HG02973 (cell line): Measurements from ENCODE around the gene DIP2A.

Source experiments
- ATAC-seq: cut with Tn5 transposase; IDR thresholded peaks from one replicate; pipeline ENCODE4 v1.9.1; 2021; ENCODE audit warnings: moderate library complexity; ENCODE audit not compliant: unreplicated experiment

DIP2A gene

DNA sequence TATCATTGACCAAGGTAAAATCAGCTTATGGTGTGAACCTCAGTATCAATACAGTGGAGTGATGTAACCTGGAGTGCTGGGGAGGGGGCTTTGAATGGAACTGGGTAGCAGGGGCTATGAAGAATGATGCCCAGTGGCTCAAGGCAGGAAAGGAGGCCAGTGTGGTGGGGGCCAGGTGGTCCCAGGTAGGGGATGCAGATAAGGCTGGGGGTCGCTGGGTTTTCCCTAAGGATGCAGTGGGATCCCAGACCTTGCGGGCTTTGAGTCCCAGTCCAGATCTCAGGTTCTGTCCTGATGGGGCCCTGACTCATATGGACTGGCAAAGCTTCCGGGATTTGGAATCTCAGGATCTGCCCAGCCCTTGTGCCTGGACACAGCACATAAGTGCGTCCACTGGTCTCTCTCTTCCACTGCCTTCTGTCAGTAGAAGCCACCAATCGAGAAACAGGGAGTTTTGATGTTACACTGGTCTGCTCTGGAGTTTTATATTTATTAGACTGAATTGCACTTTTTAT is 94.2 kb downstream of the DIP2A start:
- ATAC-seq, result no peak

DNA sequence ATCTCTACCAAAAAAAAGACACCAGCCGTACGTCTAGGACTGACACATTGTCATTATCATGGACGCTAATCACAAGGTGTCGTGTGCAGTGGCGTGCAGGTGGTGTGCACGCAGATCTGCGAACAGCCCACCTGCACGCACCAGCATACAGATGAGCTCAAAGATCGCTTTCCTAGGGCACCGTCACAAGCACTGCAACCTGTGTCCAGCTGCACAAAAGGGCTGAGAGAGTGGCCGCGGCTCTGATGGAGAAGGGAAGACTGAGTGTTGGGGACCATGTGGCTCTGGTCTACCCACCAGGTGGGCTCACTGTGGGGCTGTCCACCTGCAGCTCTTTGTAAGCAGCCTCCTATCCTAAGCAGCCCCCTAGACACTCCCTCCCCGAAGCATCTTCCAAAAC is 95.3 kb downstream of the DIP2A start:
- ATAC-seq, result no peak

DNA sequence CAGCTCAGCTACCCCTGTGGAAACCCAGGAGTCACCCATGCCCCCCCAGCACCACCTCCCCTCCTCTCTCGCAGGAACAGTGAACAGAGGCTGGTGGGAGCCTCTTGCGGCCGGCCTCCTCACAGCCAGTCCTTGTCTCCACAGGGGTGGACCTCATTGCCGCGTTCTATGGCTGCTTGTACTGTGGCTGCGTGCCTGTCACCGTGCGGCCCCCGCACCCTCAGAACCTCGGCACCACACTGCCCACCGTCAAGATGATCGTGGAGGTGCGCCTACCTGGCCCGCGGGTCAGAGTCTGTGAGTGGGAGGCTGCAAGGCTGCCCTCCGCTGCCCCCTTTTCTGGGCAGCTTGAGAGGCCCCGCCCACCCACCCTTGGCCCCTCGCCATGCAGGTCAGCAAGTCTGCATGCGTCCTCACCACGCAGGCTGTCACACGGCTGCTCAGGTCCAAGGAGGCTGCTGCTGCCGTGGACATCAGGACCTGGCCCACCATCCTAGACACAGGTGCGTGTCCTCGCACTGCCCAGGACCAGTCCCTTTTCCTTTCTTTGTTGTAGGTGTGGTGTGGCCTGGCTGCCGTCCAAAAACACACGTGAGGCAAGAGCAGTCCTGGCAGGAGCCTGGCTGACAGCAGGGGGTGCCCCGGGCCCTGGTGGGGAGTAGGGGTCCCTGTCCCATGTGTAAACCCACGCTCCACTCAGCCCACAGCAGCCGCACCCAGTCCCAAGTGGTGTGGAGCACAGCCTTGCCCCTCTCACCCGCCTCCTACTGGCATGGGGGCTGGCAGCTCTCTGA is 95.9 kb downstream of the DIP2A start:
- no peak for ATAC-seq

DNA sequence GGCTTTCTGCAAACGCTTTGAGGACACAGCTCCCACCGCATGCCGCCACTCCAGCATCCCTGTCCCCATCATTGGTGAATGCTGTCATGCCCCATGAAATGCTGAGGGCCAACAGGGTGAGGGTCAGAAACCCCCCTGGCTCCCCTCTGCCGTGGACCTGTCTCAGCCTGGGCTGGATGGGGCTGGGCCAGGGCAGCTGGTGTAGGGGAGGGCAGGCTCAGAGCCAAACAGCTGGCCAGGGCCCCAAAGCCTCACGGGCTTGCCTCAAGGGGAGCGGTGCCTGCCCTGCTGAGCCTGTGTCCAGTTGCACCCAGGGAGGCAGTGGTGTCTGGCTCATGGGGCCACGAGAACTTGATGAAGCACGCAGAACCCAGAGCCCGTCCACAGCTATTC is 96.5 kb downstream of the DIP2A start:
- ATAC-seq, result no peak

DNA sequence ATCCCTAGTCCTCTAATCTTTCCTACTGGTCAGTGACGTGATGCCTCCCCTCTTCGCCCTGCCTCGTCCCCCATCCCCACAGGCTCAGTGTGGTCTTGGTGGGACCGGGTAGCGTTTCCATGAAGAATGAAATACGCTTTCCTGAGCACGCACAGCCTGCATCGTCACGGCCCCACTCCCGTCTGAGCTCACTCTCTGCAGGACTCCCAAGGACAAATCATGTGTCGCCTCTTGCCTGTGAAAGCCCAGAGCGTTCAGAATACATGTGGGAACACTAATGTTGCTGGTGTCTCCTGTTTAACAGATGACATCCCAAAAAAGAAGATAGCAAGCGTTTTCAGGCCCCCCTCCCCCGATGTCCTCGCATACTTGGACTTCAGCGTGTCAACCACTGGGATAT is 97.0 kb downstream of the DIP2A start:
- ATAC-seq, result no peak

DNA sequence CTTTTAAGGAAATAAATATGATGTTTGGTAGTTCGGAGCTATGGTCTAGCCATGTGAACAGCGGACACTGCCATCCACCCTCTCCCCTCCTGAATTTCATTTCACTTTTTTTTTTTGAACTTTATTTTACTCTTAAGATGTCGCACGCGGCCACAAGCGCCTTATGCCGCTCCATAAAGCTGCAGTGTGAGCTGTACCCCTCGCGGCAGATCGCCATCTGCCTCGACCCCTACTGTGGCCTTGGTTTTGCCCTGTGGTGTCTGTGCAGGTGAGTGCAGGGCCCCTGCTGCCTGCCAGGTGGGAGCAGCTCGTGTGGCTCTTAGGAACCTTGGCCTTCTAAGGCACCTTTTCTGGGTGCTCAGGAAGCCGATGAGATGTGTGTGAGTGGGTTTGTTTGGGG is 98.1 kb downstream of the DIP2A start:
- ATAC-seq, result no peak

DNA sequence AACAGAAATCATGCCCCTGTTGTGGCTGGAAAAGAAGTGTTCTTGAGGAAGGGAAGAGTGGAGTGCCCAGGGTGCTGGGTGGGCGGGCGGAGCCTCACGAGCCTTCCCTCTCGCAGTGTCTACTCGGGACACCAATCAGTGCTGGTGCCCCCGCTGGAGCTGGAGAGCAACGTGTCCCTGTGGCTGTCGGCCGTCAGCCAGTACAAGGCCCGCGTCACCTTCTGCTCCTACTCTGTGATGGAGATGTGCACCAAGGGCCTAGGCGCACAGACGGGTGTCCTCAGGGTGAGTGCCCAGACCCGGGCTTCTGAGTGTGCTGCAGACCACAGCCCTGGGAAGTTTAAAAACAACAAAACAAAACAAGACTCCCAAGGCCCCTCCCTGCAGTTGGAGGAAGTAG is 98.8 kb downstream of the DIP2A start:
- ATAC-seq, result no peak

DNA sequence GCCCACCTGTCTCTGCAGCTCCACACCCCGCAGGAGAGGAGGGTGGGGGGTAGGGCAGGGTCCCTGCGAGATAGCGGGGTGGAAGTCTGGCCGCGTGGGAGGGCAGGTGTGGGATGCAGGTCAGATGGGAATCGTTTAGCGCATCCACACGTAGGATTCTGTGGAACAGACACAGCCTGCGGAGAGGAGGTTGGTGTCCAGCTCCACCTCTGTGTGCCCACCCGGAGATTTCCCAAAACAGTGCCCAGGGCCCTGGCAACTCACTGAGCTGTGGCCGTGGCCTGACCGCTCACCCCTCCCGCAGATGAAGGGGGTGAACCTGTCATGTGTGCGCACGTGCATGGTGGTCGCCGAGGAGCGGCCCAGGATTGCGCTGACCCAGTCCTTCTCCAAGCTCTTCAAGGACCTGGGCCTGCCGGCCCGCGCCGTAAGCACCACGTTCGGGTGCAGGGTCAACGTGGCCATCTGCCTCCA is 99.3 kb downstream of the DIP2A start:
- ATAC-seq, result no peak

DNA sequence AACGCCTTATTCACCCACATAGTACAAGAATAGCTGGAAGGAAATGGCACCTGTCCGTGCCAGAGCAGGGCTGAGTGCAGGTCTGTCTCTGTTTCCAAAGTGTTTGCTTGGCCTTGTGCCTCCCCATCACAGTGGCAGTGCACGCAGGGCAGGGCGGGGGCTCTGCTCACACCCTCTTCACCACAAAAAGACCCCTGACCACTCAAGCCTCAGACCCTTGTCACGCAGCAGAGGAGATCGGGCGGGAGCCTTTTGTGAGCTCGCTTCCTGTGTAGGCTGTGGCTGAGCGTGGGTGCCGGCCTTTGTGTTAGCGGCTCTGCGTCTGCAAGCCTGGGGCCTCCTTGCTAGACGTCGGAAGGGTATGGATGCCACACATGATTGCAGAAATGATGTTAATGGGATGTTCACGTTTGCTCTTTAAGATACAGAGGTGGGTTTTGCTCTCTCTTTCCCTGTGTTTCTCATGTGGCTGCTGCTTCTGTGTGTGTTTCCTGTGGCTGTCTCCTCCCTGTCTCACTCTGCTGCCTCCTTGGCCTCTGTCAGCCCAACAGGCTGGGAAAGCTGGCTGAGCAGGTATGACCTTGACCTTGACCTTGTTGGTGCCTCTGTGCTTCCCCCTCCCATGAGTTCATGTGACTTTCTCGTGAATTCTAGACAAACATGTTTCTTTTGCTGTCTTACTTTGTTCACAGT is 100.7 kb downstream of the DIP2A start:
- ATAC-seq, result no peak

DNA sequence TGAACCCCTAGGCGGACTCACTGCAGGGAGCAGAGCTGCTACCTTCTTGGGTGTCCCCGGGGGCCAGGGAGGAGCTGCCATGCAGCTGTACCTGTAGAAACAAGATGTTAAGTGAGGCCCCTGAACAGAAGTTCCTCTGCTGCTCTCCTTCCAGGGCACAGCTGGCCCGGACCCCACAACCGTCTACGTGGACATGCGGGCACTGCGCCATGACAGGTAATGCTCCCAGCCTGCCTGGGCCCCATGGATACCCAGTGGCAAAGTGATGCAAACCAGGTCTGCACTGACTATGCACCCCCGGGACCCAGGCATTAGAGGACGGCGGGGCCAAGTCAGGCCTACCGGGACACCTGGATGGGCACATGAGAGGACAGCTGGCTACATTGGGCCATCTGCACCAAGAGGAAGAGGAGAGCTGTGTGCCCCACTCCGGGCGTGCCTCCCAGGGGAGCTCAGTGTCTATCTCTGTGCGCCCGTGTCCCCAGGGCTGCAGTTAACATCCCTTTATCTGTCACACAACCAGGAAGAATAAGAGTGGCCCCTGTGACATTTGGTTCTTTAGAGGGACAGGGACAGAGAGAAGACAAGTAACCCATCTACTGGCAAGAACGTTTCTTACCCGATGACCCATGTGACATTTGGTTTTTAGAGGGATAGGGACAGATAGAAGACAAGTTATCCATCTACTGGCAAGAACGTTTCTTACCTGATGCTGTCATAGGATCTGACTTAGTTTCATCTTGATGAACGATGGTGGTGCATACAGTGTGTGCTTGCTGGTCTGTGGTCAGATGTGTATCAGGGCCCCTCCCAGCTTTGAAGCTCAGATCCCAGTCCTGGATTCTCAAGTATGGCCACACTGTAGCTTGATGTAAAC is 102.1 kb downstream of the DIP2A start:
- ATAC-seq, result no peak

DNA sequence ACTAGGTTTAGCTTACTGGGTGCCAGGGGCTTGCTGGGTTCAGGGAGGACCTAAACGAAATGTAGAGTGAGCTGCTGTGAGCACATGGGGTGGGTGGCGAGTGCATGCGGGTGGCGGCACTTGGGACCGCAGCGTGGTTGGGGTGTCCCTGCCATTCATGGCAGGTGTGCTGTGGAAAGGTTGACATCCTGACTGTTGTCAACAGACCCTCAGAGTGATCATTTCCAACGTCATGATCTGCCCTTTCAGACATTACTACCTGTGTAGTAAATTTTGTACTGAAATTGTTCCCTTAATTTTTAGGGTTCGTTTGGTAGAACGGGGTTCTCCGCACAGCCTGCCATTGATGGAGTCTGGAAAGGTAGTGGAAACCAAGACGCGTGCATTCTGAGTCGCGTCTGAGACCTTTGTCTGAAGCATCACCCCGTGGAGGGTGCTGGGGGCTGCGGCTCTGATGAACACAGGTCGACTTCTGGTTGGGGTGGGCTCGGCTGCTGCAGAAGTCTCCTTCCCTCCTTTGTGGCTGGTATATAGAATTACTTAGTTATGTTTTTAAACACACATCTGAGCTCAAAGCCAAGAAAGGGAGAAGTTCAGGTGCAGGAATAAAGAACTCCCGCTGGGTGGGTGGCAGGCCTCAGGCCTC is 102.9 kb downstream of the DIP2A start:
- ATAC-seq, result no peak

DNA sequence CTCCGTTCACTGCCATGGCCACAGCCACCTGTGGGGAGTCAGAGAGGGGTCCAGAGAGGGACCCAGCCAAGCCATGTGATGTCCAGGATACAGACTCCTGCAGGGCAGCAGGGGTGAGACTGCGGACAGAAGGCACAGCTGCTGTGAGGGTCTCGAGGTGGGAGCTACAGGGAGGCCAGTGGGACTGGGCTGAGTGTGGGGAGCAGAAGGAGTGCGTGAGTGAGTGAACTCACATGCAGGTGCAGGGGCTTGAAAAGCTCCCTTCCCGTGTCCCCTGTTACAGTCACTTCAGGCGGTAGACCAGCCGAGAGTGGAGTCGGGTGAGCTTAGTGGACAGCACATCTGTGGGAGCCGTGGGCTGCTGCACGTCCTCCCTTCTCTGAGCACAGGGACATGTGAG is 103.8 kb downstream of the DIP2A start:
- no peak for ATAC-seq

DNA sequence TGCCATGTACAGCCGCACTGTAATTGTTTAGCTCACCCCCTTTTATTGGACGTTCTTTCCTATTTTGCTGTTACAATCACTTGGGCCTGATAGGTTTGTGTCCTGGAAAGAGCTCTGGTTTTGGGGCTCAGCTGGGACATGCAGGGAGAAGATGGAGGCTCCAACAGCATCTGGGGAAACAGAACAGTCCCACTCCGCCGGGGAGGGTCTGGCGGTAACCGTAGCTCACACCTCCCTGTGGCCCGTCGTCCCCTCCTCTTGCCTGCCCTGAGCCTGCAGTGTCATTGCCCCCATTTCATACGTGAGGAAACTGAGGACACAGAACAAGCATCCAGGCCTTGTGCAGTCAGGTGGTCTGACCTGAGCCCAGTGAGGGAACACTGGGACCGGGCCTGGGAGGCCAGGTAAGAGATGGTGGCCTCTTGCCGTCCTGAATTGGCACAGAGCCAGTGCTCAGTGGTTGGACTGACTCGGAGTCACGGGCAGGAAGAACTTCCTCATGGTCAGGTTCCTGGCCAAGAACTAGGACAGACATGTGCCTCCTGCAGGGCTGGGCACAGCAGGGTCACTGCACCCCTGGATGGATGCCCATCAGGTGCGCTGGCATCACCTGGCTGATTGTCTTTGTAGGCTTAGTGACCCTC is 104.4 kb downstream of the DIP2A start:
- ATAC-seq, result no peak

DNA sequence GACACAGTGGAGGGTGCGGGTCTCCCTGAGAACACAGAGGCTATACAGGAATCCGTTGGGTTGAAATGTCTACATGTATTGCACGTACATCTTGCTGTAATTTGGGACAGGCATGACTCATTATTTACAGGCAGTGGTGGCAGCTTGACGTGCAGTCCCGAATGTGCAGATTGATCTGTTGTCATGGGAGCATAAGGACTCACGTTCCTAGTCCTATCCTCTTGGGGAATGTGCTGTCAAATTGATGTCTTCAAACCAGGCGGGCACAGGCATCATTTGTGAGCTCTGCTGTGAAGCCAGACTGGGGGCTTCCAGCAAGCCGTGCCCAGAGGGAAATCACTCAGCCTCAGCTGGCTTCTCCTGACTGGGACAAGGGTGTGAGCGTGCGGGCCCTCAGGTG is 105.7 kb downstream of the DIP2A start:
- ATAC-seq, result no peak

DNA sequence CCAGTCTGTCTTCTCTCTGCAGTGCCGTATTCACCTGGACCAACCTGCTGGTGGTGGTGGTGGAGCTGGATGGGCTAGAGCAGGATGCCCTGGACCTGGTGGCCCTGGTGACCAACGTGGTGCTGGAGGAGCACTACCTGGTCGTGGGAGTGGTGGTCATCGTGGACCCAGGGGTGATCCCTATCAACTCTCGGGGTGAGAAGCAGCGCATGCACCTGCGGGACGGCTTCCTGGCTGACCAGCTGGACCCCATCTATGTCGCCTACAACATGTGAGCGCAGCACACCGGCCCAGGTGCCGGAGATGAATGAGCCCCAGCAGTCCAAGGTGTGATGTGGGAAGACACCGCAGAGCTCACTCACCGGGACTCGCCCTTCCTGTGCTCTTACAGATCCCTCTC is 108.7 kb downstream of the DIP2A start:
- no peak for ATAC-seq

DNA sequence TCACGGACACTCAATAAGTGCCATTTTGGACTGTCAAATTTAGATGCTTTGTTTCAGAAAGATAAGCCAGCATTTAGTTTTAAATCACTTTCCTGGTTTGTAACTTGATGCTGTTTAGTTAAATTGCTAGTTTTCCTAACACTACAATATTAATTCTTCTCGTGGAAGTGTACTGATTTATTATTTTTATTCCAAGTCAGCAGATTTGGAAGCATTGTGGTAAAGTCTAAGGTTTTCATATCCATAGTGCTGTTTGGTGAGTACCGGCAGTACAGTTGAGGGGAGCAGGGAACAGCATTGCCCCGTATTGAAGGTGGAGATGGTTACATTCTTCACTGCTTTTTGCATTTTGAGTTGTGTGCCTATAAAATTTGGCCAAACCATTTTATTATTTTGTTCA is 109.9 kb downstream of the DIP2A start:
- no peak for ATAC-seq

DNA sequence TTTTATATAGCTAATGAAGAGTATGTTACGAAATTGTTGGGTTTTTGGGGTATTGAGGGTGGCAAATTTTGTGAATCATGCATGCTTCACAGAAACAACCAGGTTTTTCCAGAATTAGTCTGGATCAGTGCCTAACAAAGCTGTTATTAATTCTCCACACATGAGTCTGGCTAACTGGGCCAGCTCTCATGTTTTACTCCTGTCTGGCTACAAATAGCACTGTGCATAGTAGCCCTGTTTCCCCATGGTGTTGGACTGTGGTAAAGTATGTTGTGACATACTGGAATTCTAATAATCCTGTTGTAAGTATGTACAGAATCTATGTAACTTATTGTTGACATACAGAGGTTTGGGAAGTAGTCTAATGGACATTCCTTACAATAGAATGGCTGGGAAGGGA is 110.4 kb downstream of the DIP2A start:
- no peak for ATAC-seq

DNA sequence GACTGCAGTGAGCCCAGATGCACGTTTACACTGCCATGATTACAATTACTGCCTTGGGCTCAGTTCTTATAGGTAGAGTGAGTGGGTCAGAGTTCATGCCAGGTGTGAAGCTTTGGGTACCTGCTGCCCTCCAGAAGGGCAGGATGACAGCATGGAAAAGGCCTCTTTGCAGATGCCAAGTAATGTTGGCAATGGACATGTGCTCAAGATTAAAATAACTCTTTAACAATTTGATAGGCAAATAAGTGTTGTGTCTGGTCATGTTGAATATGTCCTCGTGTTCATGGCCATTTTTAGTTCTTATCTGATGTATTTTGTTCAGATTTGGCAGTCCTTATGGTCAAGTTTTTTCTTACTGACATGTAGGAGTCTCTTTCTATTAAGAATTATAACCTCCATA is 111.4 kb downstream of the DIP2A start:
- no peak for ATAC-seq

DNA sequence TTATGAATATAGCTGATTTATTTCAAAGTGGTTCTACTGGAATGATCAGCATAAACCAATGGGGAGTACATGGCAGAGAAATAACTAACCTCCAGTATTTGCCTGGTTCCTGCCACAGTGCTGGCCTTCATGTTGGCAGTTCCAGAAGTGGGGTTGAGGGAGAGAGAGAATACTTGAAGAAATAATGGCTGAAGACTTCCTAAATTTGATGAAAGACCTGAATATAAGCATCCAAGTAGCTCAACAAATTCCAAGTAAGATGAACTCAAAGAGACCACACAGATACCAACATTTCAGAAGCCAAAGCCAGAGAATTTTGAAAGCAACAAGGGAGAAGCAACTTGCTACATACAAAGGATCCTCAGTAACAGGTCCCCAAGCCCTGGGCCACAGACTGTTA is 111.9 kb downstream of the DIP2A start:
- ATAC-seq, result no peak

DNA sequence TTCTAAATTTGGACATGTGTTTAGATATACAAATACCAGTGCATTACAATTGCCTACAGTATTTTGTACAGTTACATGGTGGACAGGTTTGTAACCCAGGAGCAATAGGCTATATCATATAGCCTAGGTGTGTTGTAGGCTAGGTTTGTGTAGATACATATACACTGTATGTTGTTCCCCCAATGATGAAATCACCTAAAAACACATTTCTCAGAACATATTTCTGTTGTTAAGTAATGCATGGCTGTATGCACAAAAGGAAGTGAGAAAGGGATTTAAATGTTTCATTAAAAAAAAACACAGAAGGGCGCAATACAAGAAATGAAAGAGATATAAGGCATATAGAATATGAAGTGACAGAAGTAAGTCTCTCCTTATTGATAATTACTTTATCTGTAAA is 114.2 kb downstream of the DIP2A start:
- ATAC-seq, result no peak
